Gastroesophageal sphincter (tissue), 4 donors: ENCODE results near the gene FRMD6. TPM values are rescaled to one million over a fixed set of nuclear protein-coding genes. Genes with fewer than 3 reads are reported as not detected.

Experiments
- ATAC-seq: fragments of 150-250 bp; one replicate; pipeline ENCODE4 v1.9.1; 2016; ENCODE audit warnings: mild to moderate bottlenecking, moderate library complexity
- H3K27ac ChIP-seq, 4 donors: fragments of 200-600 bp; sonication (generic) in 3 of 4; 1 replicate in 3 of 4; 2 replicates in 1 of 4; pipeline ENCODE4 v1.5.1; 2016 to 2019
- H3K27me3 ChIP-seq: fragments of 200-600 bp; sonication (generic); one replicate; pipeline ENCODE4 v1.5.1; 2019
- H3K36me3 ChIP-seq, 2 donors: fragments of 200-600 bp; sonication (generic); one replicate each; pipeline ENCODE4 v1.5.1; 2019; ENCODE audit warnings: control low read depth in 1 of 2
- H3K4me1 ChIP-seq, 3 donors: fragments of 200-600 bp; sonication (generic); 1 replicate in 2 of 3; 2 replicates in 1 of 3; pipeline ENCODE4 v1.5.1; 2016 to 2019; ENCODE audit warnings: control low read depth in 2 of 3
- H3K4me3 ChIP-seq, 2 donors: fragments of 200-600 bp; sonication (generic); one replicate each; pipeline ENCODE4 v1.5.1; 2019; ENCODE audit warnings: mild to moderate bottlenecking in 1 of 2, moderate library complexity in 1 of 2
- H3K9me3 ChIP-seq, 3 donors: fragments of 200-600 bp; sonication (generic); one replicate each; pipeline ENCODE4 v1.5.1; 2017 to 2019; ENCODE audit warnings: control low read depth in 2 of 3
- CTCF ChIP-seq, 4 experiments: fragments of 200-600 bp in 2 of 4; fragments of 450-650 bp in 2 of 4; sonication (generic) in 1 of 4; IDR thresholded peaks; one replicate each; pipeline ENCODE4 v1.5.1; 2017 to 2019; ENCODE audit warnings: antibody characterized with exemption in 4 of 4, mild to moderate bottlenecking in 2 of 4, moderate library complexity in 2 of 4
- EP300 ChIP-seq: sonication (generic); formaldehyde crosslinking; IDR thresholded peaks from one replicate; pipeline ENCODE4 v1.6.1; 2017; ENCODE audit warnings: antibody characterized with exemption, mild to moderate bottlenecking
- POLR2A ChIP-seq, 2 donors: fragments of 450-650 bp; IDR thresholded peaks; one replicate each; pipeline ENCODE4 v1.6.1; 2017; ENCODE audit warnings: antibody characterized with exemption in 2 of 2, mild to moderate bottlenecking in 2 of 2, moderate library complexity in 1 of 2
- POLR2AphosphoS5 ChIP-seq: sonication (generic); formaldehyde crosslinking; IDR thresholded peaks from one replicate; pipeline ENCODE4 v1.6.1; 2017; ENCODE audit warnings: antibody characterized with exemption
- WGBS, 2 donors: methylation state at CpG; one replicate each; pipeline ENCODE4 v1.1.5; 2018; ENCODE audit warnings: low coverage in 1 of 2; 5-methylcytosine and 5-hydroxymethylcytosine counted together
- total RNA-seq, 4 donors: library from RNA; depleted of rRNA; stranded (reverse); fragments of >200 nt; gene quantifications; one replicate each; pipeline ENCODE4 v1.1.0, GENCODE V29; 2016

The FRMD6 gene
- total RNA-seq, 4 donors from 2014 or later = 42.5 to 68.6 (median 53.9) TPM

GRCh38 chr14:51638071-51638944, 13.4 kb upstream of the FRMD6 start:
- Histone ChIP-seq H3K27ac (no peak overlapping the region), H3K4me1 (no peaks in the 10 kb centered on the region), H3K9me3 (no peaks in the 10 kb centered on the region), H3K27me3 (no peaks in the 10 kb centered on the region), H3K36me3 (peaks cover 0 to 9% of the 10 kb centered on the region in 2 donors), H3K4me3 (no peak overlapping the region)
- WGBS, 2 donors = 74 to 78% methylated on average over 4 to 7 of the region's 7 CpGs
- no peak for TF ChIP-seq POLR2A (IDR thresholded peaks at IDR 0.05)
- no peak for TF ChIP-seq CTCF (IDR thresholded peaks at IDR 0.05)
- TF ChIP-seq EP300 = no peak
- TF ChIP-seq POLR2AphosphoS5 = no peak
- ATAC-seq = no peak

GRCh38 chr14:51639668-51640316, 11.9 kb upstream of the FRMD6 start:
- 65 to 67% methylated on average over 5 of the region's 5 CpGs for WGBS, 2 donors
- Histone ChIP-seq H3K27me3 (no peaks in the 10 kb centered on the region), H3K36me3 (peaks cover 0 to 9% of the 10 kb centered on the region in 2 donors)

GRCh38 chr14:51643140-51643539, 8.6 kb upstream of the FRMD6 start:
- TF ChIP-seq POLR2A (IDR thresholded peaks at IDR 0.05) (no peak), POLR2AphosphoS5 (no peak), CTCF (IDR thresholded peaks at IDR 0.05) (no peak), EP300 (no peak)
- Histone ChIP-seq H3K4me3 (no peak overlapping the region), H3K27ac (no peak overlapping the region), H3K36me3 (peaks cover 0 to 9% of the 10 kb centered on the region in 2 donors), H3K4me1 (peaks cover 0 to 1% (median 0%) of the 10 kb centered on the region in 3 donors), H3K27me3 (no peaks in the 10 kb centered on the region), H3K9me3 (no peaks in the 10 kb centered on the region)
- WGBS, 2 donors = 71 to 83% methylated on average over 3 of the region's 3 CpGs
- ATAC-seq = no peak

More at GRCh38 chr14:51639668-51640316, 11.9 kb upstream of the FRMD6 start:
- no peak overlapping the region for H3K27ac ChIP-seq
- H3K4me1 ChIP-seq = no peaks in the 10 kb centered on the region
- ATAC-seq = no peak
- no peak overlapping the region for H3K4me3 ChIP-seq
- H3K9me3 ChIP-seq = no peaks in the 10 kb centered on the region
- no peak for TF ChIP-seq CTCF (IDR thresholded peaks at IDR 0.05)
- no peak for TF ChIP-seq POLR2A (IDR thresholded peaks at IDR 0.05)
- TF ChIP-seq POLR2AphosphoS5 = no peak
- no peak for TF ChIP-seq EP300

- peaks cover 0 to 14% (median 0%) of the 10 kb centered on the region in 3 donors for H3K4me1 ChIP-seq
- 73 to 77% methylated on average over 4 to 5 of the region's 5 CpGs for WGBS, 2 donors
- H3K27me3 ChIP-seq = no peaks in the 10 kb centered on the region
- TF ChIP-seq POLR2AphosphoS5 (no peak), CTCF (IDR thresholded peaks at IDR 0.05) (no peak), EP300 (no peak), POLR2A (IDR thresholded peaks at IDR 0.05) (no peak)
- no peak overlapping the region for H3K27ac ChIP-seq
- H3K4me3 ChIP-seq = no peak overlapping the region
- peaks cover 0 to 9% of the 10 kb centered on the region in 2 donors for H3K36me3 ChIP-seq
- H3K9me3 ChIP-seq = no peaks in the 10 kb centered on the region
- ATAC-seq = no peak
These were observed 7.3 kb upstream of the FRMD6 start for GRCh38 chr14:51644217-51644933.
